ENCODE data around the gene ZNF133.
"Not testable (repeated sequence)": the region's sequence is repeated elsewhere in the genome, so short reads cannot be mapped to it uniquely, and the experiment has no call there.

ZNF133 gene

GRCh38 chr20:18272451-18272850 lies 15.9 kb upstream of the ZNF133 start:
- H3K4me2 ChIP-seq (ENCODE audit: low read length): no peak overlapping the region
- TF ChIP-seq, protein P1, sequence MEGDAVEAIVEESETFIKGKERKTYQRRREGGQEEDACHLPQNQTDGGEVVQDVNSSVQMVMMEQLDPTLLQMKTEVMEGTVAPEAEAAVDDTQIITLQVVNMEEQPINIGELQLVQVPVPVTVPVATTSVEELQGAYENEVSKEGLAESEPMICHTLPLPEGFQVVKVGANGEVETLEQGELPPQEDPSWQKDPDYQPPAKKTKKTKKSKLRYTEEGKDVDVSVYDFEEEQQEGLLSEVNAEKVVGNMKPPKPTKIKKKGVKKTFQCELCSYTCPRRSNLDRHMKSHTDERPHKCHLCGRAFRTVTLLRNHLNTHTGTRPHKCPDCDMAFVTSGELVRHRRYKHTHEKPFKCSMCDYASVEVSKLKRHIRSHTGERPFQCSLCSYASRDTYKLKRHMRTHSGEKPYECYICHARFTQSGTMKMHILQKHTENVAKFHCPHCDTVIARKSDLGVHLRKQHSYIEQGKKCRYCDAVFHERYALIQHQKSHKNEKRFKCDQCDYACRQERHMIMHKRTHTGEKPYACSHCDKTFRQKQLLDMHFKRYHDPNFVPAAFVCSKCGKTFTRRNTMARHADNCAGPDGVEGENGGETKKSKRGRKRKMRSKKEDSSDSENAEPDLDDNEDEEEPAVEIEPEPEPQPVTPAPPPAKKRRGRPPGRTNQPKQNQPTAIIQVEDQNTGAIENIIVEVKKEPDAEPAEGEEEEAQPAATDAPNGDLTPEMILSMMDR (IDR thresholded peaks at IDR 0.05; ENCODE audit: low read depth, low read length): no peak
- no peak for TF ChIP-seq EZH2phosphoT487 (IDR thresholded peaks at IDR 0.05; ENCODE audit: low read depth)
- no peak overlapping the region for H3K27ac ChIP-seq (ENCODE audit: low read length)

GRCh38 chr20:18273738-18274137 lies 14.6 kb upstream of the ZNF133 start:
- H3K79me2 ChIP-seq (ENCODE audit: low read length): no peaks in the 10 kb centered on the region
- H3K9me3 ChIP-seq (ENCODE audit: insufficient read depth, low read length): no peaks in the 10 kb centered on the region
- no peaks in the 10 kb centered on the region for H3K36me3 ChIP-seq (replicated peaks; ENCODE audit: low read depth, low read length)
- peaks cover 2% of the 10 kb centered on the region; the same call in 1 of the 2 replicates for H3K4me1 ChIP-seq (ENCODE audit: low read length)
- no peak overlapping the region for H3K4me3 ChIP-seq (ENCODE audit: low read length)
- H3K27me3 ChIP-seq (ENCODE audit: low read depth, low read length): peaks cover 22% of the 10 kb centered on the region
- no peak overlapping the region for H3K9ac ChIP-seq (ENCODE audit: low read length)
- H3K27ac ChIP-seq (ENCODE audit: low read length): no peak overlapping the region
- no peak for TF ChIP-seq EZH2phosphoT487 (IDR thresholded peaks at IDR 0.05; ENCODE audit: low read depth)
- TF ChIP-seq, protein P1 (IDR thresholded peaks at IDR 0.05; ENCODE audit: low read depth, low read length): no peak
- H3K4me2 ChIP-seq (ENCODE audit: low read length): no peak overlapping the region
- H4K20me1 ChIP-seq (ENCODE audit: insufficient read depth, low read length): no peaks in the 10 kb centered on the region
- H2AFZ ChIP-seq (ENCODE audit: low read depth, low read length): no peak overlapping the region

More at GRCh38 chr20:18272451-18272850, 15.9 kb upstream of the ZNF133 start:
- no peak overlapping the region for H3K9ac ChIP-seq (ENCODE audit: low read length)
- H3K36me3 ChIP-seq (replicated peaks; ENCODE audit: low read depth, low read length): no peaks in the 10 kb centered on the region
- H3K79me2 ChIP-seq (ENCODE audit: low read length): no peaks in the 10 kb centered on the region
- peaks cover 2% of the 10 kb centered on the region; the same call in 1 of the 2 replicates for H3K4me1 ChIP-seq (ENCODE audit: low read length)
- no peak overlapping the region for H3K4me3 ChIP-seq (ENCODE audit: low read length)
- H3K9me3 ChIP-seq (ENCODE audit: insufficient read depth, low read length): no peaks in the 10 kb centered on the region
- no peak overlapping the region for H2AFZ ChIP-seq (ENCODE audit: low read depth, low read length)
- peaks cover 22% of the 10 kb centered on the region for H3K27me3 ChIP-seq (ENCODE audit: low read depth, low read length)
- no peaks in the 10 kb centered on the region for H4K20me1 ChIP-seq (ENCODE audit: insufficient read depth, low read length)

DNA sequence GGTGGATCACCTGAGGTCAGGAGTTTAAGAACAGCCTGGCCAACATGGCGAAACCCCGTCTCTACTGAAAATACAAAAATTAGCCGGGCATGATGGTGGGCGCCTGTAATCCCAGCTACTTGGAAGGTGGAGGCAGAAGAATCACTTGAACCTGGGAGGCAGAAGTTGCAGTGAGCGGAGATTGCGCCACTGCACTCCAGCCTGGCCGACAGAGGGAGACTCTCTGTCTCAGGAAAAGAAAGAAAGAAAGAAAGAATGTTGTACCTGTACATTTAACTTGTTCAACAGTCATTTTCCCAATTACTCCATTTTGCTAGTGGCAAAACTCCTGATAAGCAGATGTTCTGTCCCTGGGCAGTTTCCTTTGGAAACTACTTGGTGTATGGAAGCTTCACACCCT lies 12.4 kb upstream of the ZNF133 start:
- Histone ChIP-seq H3K27me3 (ENCODE audit: low read depth, low read length) (peaks cover 35% of the 10 kb centered on the region), H3K4me1 (ENCODE audit: low read length) (peaks cover 15% of the 10 kb centered on the region)
- not testable (repeated sequence) for H3K4me2 ChIP-seq (ENCODE audit: low read length); H2AFZ ChIP-seq (ENCODE audit: low read depth, low read length); H3K4me3 ChIP-seq (ENCODE audit: low read length); H3K9me3 ChIP-seq (ENCODE audit: insufficient read depth, low read length); H4K20me1 ChIP-seq (ENCODE audit: insufficient read depth, low read length); H3K36me3 ChIP-seq (replicated peaks; ENCODE audit: low read depth, low read length); H3K9ac ChIP-seq (ENCODE audit: low read length); H3K27ac ChIP-seq (ENCODE audit: low read length); H3K79me2 ChIP-seq (ENCODE audit: low read length)

GRCh38 chr20:18276821-18277220 lies 11.5 kb upstream of the ZNF133 start:
- peak overlapping the region; percentile 83 for H2AFZ ChIP-seq (ENCODE audit: low read depth, low read length)
- no peak for TF ChIP-seq EZH2phosphoT487 (IDR thresholded peaks at IDR 0.05; ENCODE audit: low read depth)
- TF ChIP-seq, protein P1 (IDR thresholded peaks at IDR 0.05; ENCODE audit: low read depth, low read length): peak; percentile 95
- H3K4me2 ChIP-seq (ENCODE audit: low read length): peak overlapping the region; percentile 83

More at GRCh38 chr20:18276821-18277220, 11.5 kb upstream of the ZNF133 start:
- no peaks in the 10 kb centered on the region for H3K9me3 ChIP-seq (ENCODE audit: insufficient read depth, low read length)
- H3K27ac ChIP-seq (ENCODE audit: low read length): no peak overlapping the region
- H3K36me3 ChIP-seq (replicated peaks; ENCODE audit: low read depth, low read length): no peaks in the 10 kb centered on the region
- no peaks in the 10 kb centered on the region for H3K79me2 ChIP-seq (ENCODE audit: low read length)
- H3K4me1 ChIP-seq (ENCODE audit: low read length): peaks cover 15% of the 10 kb centered on the region
- H3K4me3 ChIP-seq (ENCODE audit: low read length): peak overlapping the region; percentile 69
- no peak overlapping the region for H3K9ac ChIP-seq (ENCODE audit: low read length)
- no peaks in the 10 kb centered on the region for H4K20me1 ChIP-seq (ENCODE audit: insufficient read depth, low read length)
- H3K27me3 ChIP-seq (ENCODE audit: low read depth, low read length): peaks cover 36% of the 10 kb centered on the region
